Forelimb muscle (tissue), 1 donor: Measurements from ENCODE around the gene TBC1D22B. TPM values are rescaled to one million over a fixed set of nuclear protein-coding genes. Genes with fewer than 3 reads are reported as not detected.

ENCODE experiments used
- DNase-seq: peaks from one replicate; pipeline ENCODE4 v3.0.0-alpha.2; 2013; ENCODE audit warnings: low read depth
- polyA plus RNA-seq: library from polyadenylated mRNA; unstranded; fragments of 120-200 nt; gene quantifications from one replicate; pipeline ENCODE4 v1.2.1, GENCODE V29; 2013; ENCODE audit not compliant: insufficient read length

The TBC1D22B gene
- polyA plus RNA-seq, 1 donor, result 6.6 TPM

GRCh38 chr6:37354526-37355384 lies 97.2 kb downstream of the TBC1D22B start:
- DNase-seq, result no peak

DNA sequence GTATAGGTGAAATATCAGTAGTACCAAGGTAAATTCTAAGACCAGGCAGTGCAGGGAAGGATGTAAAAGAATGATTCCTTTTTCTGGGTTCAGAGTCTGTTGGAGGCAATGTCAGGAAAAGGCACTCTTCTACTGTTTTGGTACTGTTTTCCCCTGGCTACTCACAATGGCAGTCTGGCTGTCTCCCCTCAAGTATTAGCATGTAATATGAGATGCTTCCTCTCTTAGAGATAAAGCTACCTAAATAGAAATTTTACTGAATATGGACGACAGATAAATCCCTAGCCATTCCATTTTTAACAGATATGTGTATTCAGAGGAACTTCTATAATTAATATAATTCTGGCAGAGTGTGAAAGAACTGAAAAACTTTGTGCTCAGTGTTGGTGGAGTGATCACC lies 99.7 kb downstream of the TBC1D22B start:
- DNase-seq, result no peak

DNA sequence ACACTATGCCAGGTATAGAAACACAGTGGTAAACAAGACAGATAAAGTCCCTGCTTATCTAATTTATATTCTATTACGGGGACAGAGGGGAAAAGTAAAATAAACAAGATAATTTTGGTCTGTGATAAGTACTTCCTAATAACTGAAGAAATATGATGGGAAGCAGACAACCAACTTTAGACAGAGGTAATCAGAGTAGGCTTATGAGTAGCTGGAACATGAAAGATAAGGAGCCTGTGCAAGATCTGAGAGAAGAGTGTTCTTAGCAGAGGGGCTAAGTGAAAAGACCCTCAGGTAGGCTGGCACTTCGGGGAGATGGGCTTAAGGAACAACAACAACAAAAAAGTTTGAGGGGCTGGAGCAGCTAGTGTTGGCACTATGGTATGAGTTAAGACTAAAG lies 100.3 kb downstream of the TBC1D22B start:
- DNase-seq, result no peak

- no peak for DNase-seq
These were observed 101.5 kb downstream of the TBC1D22B start for GRCh38 chr6:37359039-37359438.

- no peak for DNase-seq
These were observed 104.7 kb downstream of the TBC1D22B start for GRCh38 chr6:37362101-37362828.

DNA sequence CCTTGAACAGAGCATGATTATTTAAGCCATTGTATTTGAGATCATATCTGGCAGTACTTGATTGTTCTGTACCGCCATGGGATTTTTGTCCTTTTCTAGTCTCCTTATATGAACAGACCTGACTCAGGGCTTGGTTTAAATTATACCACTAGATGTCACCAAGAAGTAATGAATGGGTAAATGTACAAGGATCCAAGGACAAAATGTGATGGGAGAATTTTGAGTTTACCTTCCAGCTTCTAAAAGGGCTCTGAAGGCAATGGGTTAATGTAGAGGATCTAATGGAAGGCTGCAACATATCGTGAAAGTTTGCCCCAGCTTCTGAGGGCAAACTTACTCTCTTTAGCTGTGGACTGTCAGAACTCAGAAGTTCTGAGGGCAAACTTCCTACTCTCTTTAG lies 108.2 kb downstream of the TBC1D22B start:
- no peak for DNase-seq

DNA sequence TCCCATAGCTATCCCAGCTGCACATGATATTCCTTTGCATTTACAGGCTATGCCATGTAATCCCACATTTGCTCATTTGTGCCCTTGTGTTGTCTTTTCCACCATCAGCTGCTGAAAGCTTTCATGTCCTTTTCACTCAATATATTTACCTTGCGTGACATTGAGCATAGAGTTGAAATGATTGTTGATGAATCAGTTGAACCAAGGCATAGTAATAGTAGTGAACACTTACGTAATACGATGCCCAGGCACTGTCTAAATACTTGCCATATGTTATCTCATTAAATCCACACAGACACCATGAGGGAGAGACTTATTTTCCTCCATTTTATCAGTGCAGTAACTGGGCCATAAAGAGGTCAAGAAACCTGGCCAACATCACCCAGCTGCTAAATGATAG lies 109.3 kb downstream of the TBC1D22B start:
- DNase-seq, result no peak

DNA sequence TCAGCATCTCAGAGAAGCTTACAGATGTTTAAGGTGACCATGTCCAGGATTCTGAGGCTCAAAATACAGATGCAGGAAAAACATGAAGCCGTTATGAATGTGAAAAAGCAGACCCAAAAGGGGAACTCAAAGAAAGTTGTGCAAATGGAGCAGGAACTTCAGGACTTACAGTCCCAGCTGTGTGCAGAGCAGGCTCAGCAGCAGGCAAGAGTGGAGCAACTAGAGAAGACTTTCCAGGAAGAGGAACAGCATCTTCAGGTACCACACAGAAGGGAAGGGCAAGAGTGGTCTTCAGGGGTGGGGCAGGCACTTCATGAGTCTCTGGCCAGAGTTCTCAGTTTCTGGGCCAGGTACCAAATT lies 111.4 kb downstream of the TBC1D22B start:
- DNase-seq, result no peak

GRCh38 chr6:37369321-37370201 lies 112.0 kb downstream of the TBC1D22B start:
- DNase-seq, result no peak

- no peak for DNase-seq
These were observed 113.8 kb downstream of the TBC1D22B start for GRCh38 chr6:37371154-37372083.

DNA sequence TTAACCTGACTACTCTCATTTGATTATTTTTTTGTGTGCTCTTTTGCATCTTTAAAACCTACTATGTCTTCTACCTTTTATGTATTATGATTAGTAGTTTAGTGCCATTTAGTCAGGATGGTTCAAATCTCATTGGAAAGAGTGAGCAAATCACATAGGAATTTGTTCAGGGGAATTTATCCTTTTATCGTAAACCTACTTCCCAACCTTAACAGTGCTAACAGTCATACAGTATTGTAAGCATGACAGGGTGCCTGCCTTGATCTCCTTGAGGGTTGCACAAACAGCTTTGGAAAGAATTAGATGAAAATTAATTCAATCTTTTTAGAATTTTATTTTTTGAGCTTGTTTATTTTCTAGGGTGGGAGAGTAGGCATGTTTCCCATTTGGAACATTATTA lies 114.5 kb downstream of the TBC1D22B start:
- DNase-seq, result no peak

GRCh38 chr6:37373822-37374471 lies 116.4 kb downstream of the TBC1D22B start:
- DNase-seq, result no peak

DNA sequence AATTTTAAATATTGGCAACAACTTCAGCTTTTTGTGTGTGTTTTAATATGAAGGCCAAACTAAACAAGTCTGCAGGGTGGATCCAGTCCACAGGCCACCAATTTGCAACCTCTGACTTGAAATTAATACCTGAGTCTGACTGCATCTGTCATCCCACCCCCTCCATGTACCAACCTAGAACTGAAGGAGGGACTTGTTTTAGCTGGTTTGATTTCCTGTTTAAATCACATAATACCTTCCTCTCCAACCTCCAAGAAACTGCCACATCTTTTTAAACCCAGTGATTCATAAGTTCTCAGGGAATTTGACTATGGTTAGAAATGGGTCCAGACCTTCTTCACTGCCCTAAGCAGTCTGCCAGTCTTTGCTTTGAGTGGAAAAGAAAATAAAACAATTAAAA lies 117.8 kb downstream of the TBC1D22B start:
- no peak for DNase-seq

DNA sequence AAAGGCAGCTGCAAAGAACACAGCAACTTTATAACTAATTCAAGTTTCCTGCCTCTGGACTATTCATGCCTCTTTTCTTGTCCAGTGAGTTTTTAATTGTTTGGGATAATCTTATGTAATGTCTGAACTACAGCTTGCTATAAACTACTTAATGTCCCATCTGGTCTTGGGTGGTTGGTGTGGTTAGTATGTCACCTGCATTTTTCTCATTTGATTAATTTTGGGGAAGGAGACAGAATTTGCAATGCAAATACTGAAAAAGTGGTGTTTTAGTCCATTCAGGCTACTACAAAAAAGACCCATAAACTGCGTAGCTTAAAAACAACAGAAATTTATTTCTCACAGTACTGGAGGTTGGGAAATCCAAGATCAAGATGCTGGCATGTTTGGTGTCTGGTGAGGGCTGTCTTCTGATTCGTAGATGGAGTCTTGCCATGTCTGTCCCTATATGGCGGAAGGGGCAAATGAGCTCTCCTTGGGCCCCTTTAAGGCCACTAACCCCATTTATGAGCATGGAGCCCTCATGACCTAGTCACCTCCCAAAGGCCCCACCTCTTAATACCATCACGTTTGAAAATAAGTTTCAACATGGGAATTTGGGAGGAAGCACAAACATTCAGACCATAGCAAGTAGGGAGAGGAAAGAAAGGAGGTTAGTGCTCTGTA lies 118.6 kb downstream of the TBC1D22B start:
- no peak for DNase-seq

DNA sequence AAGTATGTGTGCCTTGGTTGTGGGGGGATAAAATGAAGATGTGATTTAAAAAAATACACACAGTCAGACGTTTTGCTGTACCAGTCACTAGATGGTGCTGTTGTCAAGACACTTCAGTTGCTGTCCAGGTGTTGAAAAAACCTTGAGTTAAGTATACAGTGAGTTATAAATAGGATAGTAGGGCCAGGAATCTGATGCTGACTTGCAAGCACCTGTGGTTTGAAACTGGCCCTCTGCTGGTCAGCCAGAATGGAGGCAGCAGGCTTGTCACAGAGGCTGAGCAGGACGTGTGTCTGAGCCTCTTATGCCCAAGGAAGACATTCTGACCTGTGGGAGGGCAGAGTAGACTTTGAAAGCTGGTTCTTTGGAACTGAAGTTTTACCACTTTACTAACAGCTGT lies 124.0 kb downstream of the TBC1D22B start:
- DNase-seq, result no peak

Other genes with a start within 250 kb of the TBC1D22B start
- gene PIM1, start 87.6 kb upstream of the TBC1D22B start, polyA plus RNA-seq, result 35.8 TPM
- gene TMEM217, start 372 bp downstream of the TBC1D22B start, polyA plus RNA-seq, result 0.71 TPM
- gene RNF8, start 96.2 kb downstream of the TBC1D22B start, polyA plus RNA-seq, result 15.8 TPM
- gene CMTR1, start 175.4 kb downstream of the TBC1D22B start, polyA plus RNA-seq, result 32.9 TPM
- 19.0 TPM for gene CCDC167, start 242.1 kb downstream of the TBC1D22B start, polyA plus RNA-seq